GM12878 (cell line): ENCODE data around the gene JCHAIN. TPM values are rescaled to one million over a fixed set of nuclear protein-coding genes. Genes with fewer than 3 reads are reported as not detected.

ENCODE experiments used
- ATF2 ChIP-seq: IDR thresholded peaks from 2 replicates; pipeline ENCODE4 v1.6.1; 2012; ENCODE audit warnings: low read length, inconsistent platforms
- BCL3 ChIP-seq: IDR thresholded peaks from 2 replicates; pipeline ENCODE4 v1.6.1; 2011; ENCODE audit warnings: borderline replicate concordance, low read depth, mild to moderate bottlenecking, moderate library complexity, low read length; ENCODE audit not compliant: insufficient read depth, poor library complexity, severe bottlenecking
- CEBPZ ChIP-seq: fragments of 150-350 bp; IDR thresholded peaks from 2 replicates; pipeline ENCODE4 v1.6.1; 2016; ENCODE audit warnings: low read depth, low read length
- CREB1 ChIP-seq: IDR thresholded peaks from 2 replicates; pipeline ENCODE4 v1.6.1; 2012; ENCODE audit warnings: low read depth, mild to moderate bottlenecking, inconsistent platforms
- E2F4 ChIP-seq: IDR thresholded peaks from 2 replicates; pipeline ENCODE4 v1.6.1; 2012; ENCODE audit warnings: low read depth, low read length, improper control_type of control experiment
- EP300 ChIP-seq, 2 experiments: fragments of 150-350 bp in 1 of 2; IDR thresholded peaks; 2 replicates each; pipeline ENCODE4 v1.6.1; 2011 to 2012; ENCODE audit warnings: low read depth in 2 of 2, low read length in 2 of 2, borderline replicate concordance in 1 of 2, improper control_type of control experiment in 1 of 2, inconsistent platforms in 1 of 2; ENCODE audit not compliant: control insufficient read depth in 1 of 2
- FOXM1 ChIP-seq: IDR thresholded peaks from 2 replicates; pipeline ENCODE4 v1.6.1; 2012; ENCODE audit warnings: low read depth, mild to moderate bottlenecking, inconsistent platforms, low read length, moderate library complexity
- GABPA ChIP-seq: IDR thresholded peaks from 2 replicates; pipeline ENCODE4 v1.6.1; 2014; ENCODE audit warnings: antibody characterized with exemption, low read depth, mild to moderate bottlenecking, inconsistent platforms
- GATAD2B ChIP-seq: fragments of 450-650 bp; conservative IDR thresholded peaks from 2 replicates; pipeline ENCODE4 v1.6.1; 2017; ENCODE audit warnings: low read depth, mild to moderate bottlenecking, moderate library complexity
- MYB ChIP-seq: fragments of 150-350 bp; IDR thresholded peaks from 2 replicates; pipeline ENCODE4 v1.6.1; 2014; ENCODE audit warnings: mild to moderate bottlenecking, low read depth, low read length, borderline replicate concordance
- SKIL ChIP-seq: fragments of 450-650 bp; IDR thresholded peaks from 2 replicates; pipeline ENCODE4 v1.6.1; 2017; ENCODE audit warnings: mild to moderate bottlenecking, low read depth, inconsistent platforms; ENCODE audit not compliant: poor library complexity, severe bottlenecking
- SMC3 ChIP-seq: IDR thresholded peaks from 2 replicates; pipeline ENCODE4 v1.6.1; 2011; ENCODE audit warnings: low read length, improper control_type of control experiment, borderline replicate concordance
- STAT3 ChIP-seq: IDR thresholded peaks from 2 replicates; pipeline ENCODE4 v1.6.1; 2011; ENCODE audit warnings: low read depth, low read length, improper control_type of control experiment
- TCF3 ChIP-seq: IDR thresholded peaks from 2 replicates; pipeline ENCODE4 v1.6.1; 2012; ENCODE audit warnings: low read depth, mild to moderate bottlenecking, low read length, borderline replicate concordance; ENCODE audit not compliant: insufficient read depth
- ZNF207 ChIP-seq: fragments of 450-650 bp; IDR thresholded peaks from 2 replicates; pipeline ENCODE4 v1.6.1; 2014; ENCODE audit warnings: antibody characterized with exemption, mild to moderate bottlenecking, borderline replicate concordance
- polyA plus RNA-seq, 11 experiments: library from polyadenylated mRNA; depleted of rRNA in 4 of 11; unstranded in 6 of 11; stranded (reverse) in 5 of 11; fragments of >200 nt; fragmentation: Nextera tagmentation in 4 of 11; fragmentation: Illumina TruSeq in 1 of 11; extraction: Ambion mirVana in 4 of 11; extraction: Trizol in 1 of 11; gene quantifications; 1 replicate in 1 of 11; 2 replicates in 10 of 11; pipeline versions ENCODE4 v1.2.1 to v1.2.3, GENCODE V29; 2011 to 2016; ENCODE audit warnings: inconsistent platforms in 2 of 11, missing spikeins in 2 of 11, low read depth in 1 of 11
- total RNA-seq, 4 experiments: library from RNA; depleted of rRNA in 3 of 4; stranded (reverse); fragments of >200 nt in 3 of 4; fragmentation: Illumina TruSeq in 1 of 4; extraction: Trizol in 1 of 4; gene quantifications; 2 replicates each; pipeline versions ENCODE4 v1.2.1 to v1.2.3, GENCODE V29; 2013 to 2021

The JCHAIN gene
- total and polyA plus RNA-seq, 10 of the 15 experiments (the other 5 are each of a cell fraction or from before 2014, with no cell fraction given), result 188 to 1,045 (median 486) TPM

GRCh38 chr4:70678383-70678999 is 12.2 kb upstream of the JCHAIN start (continued):
- TF ChIP-seq STAT3 (0 out of 2 replicates have a peak, but pooled peaks have one; percentile 35), ATF2 (peak; percentile 89), E2F4 (no peak), GATAD2B (no peak), CEBPZ (no peak), ZNF207 (no peak), MYB (no peak; the same call in 1 of the 2 replicates), GABPA (peak; percentile 57; the same call in 1 of the 2 replicates), BCL3 (peak; percentile 20), SMC3 (no peak), FOXM1 (peak; percentile 98), SKIL (no peak), CREB1 (peak; percentile 47; the same call in 1 of the 2 replicates), EP300 (IDR thresholded peaks at IDR 0.05; ENCODE audit: borderline replicate concordance in 1 of 2, control insufficient read depth in 1 of 2, low read depth in 2 of 2, low read length in 2 of 2) (peak; percentile 87 to 98; a peak in 3 of 4 replicates), TCF3 (peak; percentile 93)
